ENCODE data around the gene CYTH4. TPM values are rescaled to one million over a fixed set of nuclear protein-coding genes. Genes with fewer than 3 reads are reported as not detected.
"Not testable (repeated sequence)": the region's sequence is repeated elsewhere in the genome, so short reads cannot be mapped to it uniquely, and the experiment has no call there.

Gene CYTH4
- total RNA-seq, 1 donor from 2014 or later, result 8.0 TPM

DNA sequence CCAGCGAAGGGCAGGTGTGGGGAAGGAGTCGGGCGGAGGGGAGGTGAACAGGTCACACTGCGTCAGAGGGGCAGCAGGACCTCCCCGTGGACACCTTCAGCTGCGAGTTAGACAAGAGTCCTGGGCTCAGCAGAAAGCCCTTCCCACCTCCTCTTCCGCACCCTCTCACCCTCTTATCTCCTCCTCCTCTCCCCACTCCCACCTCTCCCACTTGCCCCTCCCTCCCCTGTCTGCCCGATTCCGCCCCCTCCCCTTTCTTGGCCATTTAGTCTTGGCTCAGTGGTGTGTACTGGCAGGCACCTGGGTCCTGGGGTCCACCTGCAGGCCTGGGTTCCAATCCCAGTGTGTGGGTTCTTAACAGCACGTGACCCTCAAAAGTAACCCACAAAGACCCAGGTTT is 37.2 kb downstream of the CYTH4 start:
- no peak for DNase-seq (ENCODE audit: low spot score)
- intact Hi-C loops (cut with DNase I), result no loop called here

DNA sequence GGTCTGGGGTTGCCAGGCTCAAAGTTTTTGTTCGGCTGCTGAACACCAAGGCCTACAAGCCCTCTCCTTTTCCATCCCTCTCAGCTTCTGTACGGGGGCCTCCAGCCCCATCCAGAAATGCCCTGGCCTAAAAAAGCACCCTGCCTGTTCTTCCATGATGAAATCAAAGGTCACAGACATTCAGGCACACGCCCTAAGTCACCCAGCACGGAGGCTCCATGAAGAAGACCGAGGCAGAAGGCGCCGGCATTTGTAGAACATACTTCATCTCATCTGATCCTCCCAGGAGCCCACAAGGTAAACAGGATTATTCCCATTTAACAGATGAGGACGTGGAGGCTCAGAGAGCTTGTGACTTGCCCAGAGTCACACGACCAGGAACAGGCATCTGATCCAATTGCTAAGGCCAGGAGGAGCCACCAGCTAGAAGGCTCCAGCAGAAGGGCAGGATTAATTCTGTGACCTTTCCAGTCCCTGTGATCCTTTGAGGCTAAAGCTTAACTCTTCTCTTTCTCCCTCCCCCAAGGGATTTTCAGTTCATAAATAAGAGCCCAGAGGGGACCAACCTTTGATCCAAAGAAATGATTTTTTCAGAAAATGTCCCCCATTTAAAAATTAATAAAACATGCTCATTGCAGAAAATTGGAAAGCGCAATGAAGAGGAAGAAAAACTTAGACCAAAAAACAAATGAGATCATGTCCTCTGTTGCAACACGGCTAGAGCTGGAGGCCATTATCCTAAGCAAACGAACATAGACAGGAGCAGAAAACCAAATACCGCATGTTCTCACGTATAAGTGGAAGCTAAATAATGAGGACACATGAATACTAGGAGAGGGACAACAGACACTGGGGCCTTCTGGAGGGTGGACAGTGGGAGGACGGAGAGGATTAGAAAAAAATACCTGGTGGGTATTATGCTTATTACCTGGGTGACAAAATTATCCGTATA is 38.7 kb downstream of the CYTH4 start:
- no peak for DNase-seq (ENCODE audit: low spot score)
- intact Hi-C loops (cut with DNase I), result loop anchor here (10.0 kb wide), 1 partner anchor 264 kb away; the partner anchor contains the start of gene LGALS2

DNA sequence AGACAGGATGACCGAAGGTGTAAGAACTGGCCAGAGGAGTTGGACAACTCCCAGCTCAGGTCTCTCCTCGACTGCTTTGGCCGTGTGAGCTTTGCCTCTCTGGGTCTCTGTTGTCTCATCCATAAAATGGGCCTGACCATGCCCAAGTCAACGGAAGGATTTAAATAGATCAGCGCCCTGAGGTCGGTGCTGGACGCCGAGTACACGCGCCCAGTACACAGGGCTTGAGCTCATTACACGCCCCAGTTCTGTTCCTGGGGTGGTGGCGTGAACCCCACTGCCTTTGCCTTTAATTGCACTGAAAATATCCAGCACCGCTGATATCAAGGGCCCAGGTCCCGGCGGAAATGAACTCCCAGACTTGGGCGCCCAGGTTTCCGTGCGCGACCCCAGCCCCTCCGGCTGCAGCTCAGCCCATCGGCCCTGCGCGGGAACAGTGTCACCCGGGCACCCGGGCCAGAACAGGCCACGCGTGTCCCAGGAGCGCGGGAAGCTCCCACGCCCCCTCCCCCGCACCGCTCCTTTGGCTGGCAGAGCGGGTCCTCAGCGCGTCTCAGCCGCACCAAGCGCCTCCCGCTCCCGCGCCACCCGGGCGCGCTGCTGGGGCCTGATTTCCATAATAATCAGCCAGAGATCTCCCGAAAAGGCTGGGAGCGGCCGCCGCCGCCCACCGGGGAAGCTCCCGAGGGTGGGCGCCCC is 42.2 kb downstream of the CYTH4 start:
- intact Hi-C loops (cut with DNase I), result loop anchor here (10.0 kb wide), 1 partner anchor 260 kb away; the partner anchor contains the start of gene LGALS2

DNA sequence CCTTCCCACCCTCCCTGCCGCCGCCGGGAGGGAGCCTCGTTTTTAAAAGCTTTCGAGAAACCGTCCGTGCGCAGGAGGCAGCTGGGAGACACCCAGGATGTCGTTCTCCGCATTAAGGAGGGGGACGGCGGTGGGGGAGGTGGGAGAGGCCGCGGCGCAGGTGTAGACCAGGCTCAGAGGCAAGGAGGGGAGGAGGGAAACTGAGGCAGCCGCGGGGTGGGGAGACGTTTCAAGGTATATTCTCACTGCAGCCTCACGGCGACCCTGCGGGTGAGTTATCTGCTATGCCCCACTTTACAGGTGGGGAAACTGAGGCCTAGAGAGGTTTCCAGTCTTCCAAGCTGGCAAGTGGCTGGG is 42.7 kb downstream of the CYTH4 start:
- DNase-seq (ENCODE audit: low spot score), result no peak
- intact Hi-C loops (cut with DNase I), result loop anchor here (10.0 kb wide), 1 partner anchor 260 kb away; the partner anchor contains the start of gene LGALS2

More for the DNA sequence above, 42.2 kb downstream of the CYTH4 start:
- no peak for DNase-seq (ENCODE audit: low spot score)

DNA sequence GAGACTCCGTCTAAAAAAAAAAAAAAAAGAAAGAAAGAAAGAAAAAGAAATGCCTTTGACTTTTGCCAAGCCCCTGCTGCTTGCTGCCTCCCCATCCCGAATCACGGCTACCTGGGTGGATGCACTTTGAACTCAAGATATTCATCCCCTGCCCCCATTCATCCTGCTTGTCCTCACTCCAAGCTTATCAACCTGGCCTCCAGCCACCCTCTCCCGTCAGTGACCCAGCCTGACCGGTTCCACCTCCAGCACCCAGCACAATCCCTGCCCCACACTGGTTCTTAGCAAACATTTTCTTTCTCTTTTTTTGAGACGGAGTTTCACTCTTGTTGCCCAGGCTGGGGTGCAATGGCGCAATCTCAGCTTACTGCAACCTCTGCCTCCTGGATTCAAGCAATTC is 44.4 kb downstream of the CYTH4 start:
- intact Hi-C loops (cut with DNase I), result loop anchor here (10.0 kb wide), 1 partner anchor 258 kb away; the partner anchor contains the start of gene LGALS2
- no peak for DNase-seq (ENCODE audit: low spot score)

DNA sequence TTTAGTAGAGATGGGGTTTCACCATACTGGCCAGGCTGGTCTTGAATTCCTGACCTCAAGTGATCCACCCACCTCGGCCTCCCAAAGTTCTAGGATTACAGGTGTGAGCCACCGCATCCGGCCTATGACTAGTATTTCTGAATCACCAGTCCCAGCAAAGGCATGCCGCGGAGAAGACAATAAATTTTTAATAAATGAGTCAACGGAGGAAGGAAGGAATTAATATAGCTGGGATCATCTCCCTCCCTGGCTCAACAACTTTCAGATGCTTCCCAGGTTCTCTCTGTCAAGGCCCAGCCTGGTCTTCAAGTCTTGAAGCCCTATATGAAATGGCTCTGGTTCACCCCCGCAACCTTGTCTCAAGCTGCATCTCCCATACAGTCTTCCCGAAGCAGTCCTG is 45.7 kb downstream of the CYTH4 start:
- intact Hi-C loops (cut with DNase I), result loop anchor here (10.0 kb wide), 1 partner anchor 257 kb away; the partner anchor contains the start of gene LGALS2
- no peak for DNase-seq (ENCODE audit: low spot score)

DNA sequence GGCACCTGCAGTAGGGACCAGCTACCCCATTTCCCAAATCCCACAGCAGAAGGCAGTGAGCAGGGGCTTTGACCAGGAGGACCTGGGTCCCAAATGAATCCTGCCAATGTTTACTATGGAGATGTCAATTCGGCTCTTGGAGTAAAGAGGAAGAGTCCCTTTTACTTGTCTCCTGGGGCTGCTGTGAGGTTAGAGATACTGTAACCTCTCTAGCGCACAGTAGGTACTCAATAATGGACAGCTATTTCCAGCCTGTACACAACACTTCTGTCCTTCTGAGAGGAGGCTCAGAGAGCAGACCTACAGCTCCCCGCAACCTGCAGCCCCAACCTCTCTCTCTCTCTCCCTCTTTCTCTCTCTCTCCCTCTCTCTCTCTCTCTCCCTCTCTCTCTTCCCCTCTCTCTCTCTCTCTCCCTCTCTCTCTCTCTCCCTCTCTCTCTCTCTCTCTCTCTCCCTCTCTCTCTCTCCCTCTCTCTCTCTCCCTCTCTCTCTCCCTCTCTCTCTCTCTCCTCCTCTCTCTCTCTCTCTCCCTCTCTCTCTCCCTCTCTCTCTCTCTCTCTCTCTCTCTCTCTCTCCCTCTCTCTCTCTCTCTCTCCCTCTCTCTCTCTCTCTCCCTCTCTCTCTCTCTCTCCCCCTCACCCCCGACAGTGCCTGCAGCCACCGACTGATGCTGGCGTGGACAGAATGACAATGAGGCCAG is 46.4 kb downstream of the CYTH4 start:
- intact Hi-C loops (cut with DNase I), result loop anchor here (10.0 kb wide), 1 partner anchor 256 kb away; the partner anchor contains the start of gene LGALS2
- not testable (repeated sequence) for DNase-seq (ENCODE audit: low spot score)

DNA sequence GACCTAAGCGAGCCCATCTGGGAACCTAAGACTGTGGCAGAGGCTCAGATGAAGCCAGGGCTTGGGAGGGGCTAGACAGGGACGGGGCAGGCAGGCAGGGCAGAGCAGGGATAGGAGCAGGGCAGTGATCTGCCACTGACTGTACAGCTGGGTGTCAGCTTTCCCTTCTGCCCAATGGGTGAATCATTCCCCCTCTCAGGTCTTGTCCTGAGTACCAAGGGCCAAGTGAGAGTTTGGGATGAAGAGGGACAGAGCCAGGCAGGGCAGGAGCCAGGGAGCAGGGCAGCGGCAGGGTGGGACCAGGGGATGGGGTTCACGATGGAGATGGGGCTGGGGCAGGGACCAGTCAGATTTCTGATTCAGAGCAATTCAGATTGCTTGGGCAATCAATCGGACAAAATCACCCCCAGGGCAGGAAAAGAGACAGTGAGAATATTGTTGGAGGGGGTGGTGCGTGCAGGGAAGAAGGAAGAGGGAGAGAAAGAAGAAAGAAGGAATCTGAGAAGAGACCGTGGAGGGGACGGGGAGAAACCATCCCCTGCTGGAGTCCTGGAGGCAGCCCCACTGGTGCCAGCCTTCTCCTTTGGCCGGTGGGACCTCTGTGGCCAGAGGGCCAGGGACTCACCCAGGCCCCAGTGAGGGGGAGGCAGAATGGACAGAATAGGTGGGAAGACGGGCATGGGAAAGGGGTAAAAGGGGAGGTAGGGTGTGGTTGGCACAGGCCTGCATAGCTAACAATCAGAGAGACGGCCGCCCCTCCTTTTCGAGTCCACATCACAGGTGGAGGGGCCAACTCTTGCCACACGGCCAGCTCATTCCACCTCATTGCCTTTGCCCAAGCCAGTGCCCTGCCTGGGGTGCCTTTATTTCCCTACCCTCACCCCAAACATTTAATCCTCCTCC is 47.2 kb downstream of the CYTH4 start:
- DNase-seq (ENCODE audit: low spot score), result no peak
- intact Hi-C loops (cut with DNase I), result loop anchor here (10.0 kb wide), 1 partner anchor 255 kb away; the partner anchor contains the start of gene LGALS2

DNA sequence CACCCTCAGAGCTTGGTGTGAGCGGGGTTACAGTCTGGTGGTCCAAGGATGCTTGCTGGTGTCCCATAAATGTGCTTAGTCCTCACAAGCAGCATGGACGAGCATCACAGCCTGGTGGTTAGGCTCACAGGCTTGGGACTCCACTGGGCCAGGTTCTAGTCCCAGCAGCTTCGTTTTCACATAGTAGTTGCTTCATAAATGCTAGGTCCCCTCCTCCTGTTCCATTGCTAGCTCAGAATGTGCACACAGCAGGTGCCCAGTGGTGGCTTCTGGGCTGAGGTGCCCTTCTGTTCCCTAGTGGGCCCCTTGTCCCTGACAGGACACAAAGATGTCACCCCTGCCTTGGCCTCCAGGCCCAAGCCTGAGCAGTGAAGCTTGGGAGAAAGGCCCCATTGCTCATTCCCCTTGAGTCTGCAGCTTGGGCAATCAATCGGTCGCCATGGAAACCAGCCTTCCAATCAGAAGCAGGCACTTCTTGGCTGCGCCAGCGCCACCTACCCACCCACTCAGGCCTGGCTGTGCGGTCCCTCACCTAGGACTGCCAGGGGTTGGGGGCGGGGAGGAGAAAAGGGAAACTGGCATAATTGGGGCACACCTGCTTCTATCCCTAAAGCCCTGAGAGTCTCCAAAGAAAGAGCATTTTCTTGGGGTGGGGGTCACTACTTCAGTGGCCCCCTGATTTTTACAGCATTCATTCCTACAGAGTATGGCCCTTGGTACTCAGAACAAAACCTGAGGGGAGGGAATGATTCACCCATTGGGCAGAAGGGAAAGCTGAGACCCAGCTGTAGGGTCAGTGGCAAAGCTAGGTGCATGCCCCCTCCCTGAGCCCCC is 48.1 kb downstream of the CYTH4 start:
- intact Hi-C loops (cut with DNase I), result no loop called here
- DNase-seq (ENCODE audit: low spot score), result no peak

DNA sequence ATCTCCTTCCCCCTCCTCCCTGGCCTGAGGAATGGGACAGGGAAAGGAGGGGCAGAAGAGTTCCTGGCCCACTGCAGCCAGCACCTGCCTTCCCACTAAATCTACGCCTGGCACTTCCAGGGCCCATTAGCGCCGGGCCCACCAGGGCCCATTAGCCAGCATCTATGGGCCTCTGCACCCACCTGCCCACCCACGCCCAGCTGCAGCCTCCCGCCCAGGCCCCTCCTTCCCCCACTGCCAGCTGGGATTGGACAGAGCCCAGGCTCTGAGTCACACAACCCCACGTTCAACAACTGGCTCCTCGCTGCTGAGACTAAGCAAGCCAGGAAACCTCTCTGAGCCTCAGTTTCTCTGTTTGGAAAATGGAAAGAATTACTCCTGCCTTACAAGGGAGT is 48.7 kb downstream of the CYTH4 start:
- intact Hi-C loops (cut with DNase I), result no loop called here
- DNase-seq (ENCODE audit: low spot score), result no peak

DNA sequence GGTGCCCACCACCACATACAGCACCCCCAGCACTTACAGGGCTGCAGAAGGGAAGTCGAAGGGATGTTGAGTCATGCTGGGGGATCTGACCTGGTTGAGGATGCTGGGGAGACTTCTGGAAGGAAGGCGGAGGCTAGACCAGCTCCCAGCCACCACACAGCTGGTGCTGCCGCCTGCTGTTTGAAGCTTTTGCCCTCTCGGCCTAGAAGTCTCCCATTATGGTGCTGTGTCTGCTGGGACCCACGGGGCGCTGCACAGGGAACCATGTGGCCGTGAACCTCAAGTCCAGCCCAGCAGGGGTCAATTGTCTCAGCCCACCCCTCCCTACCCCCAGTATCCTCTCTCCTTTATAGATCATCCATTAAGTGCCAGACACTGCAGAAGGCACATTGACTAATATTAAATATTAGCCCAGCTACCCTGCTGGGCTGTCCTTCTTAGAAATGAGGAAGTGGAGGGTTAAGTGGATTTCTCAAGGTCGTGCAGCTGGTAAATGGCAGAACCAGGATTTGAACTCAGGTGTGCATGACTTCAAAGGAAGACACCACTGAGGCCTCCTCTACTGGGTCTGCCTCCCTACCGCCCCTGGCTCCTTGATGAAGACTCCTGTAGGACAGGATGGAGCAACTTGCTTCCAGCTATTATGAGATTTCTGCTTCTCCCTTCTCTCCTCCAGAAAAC is 49.7 kb downstream of the CYTH4 start:
- no peak for DNase-seq (ENCODE audit: low spot score)
- intact Hi-C loops (cut with DNase I), result no loop called here

DNA sequence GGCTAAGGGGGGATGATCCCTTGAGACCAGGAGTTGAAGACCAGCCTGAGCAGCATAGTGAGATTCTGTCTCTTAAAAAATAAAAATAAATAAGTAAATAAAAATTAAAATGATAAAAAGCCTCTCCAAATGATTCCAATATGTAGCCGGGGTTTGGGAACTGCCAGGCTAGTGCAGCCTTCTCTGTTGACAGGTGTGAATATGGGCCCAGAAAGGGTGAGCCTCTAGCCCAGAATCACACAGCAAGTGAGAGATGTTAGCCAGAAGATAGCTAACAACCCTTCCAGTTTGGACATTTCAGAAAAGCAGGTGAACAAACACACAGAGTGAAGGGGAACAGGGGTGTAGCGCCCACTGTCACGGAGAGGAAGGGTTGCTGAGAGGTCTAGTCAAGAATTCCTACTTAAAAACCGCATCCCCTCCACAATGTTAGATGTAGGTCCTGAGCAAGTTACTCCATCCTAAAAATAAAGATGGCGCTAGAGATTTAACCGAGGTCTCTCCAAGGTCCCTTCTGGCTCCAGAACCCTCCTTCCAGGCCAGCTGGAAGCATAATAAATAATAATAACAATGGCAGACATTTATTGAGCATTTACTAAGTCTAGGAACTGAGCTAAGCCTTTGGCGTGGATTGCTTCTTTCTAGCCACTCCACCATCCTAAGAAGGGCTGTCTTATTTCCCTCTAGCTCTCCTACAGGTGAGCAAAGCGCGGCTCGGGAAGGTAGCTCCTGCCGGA is 51.6 kb downstream of the CYTH4 start:
- intact Hi-C loops (cut with DNase I), result no loop called here
- no peak for DNase-seq (ENCODE audit: low spot score)

DNA sequence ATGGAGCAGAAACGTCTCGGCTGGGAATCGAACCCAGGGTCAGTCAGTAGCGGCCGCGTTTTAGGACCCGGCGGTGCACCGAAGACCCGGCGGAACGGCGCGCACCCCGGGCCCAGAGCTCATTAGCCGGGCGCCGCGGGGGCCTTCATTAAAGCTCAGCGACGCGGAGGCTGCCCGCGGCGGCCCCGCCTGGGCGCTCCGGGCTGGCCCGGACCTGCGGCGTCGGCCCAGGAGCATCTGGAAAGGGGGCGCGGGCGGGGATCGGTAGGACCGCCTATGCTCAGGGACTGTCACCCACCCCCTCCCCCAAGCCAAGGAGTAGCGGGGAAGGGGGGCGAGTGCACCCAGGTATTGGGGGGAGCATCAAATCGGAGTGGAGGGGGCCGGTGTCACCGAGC is 52.2 kb downstream of the CYTH4 start:
- no peak for DNase-seq (ENCODE audit: low spot score)
- intact Hi-C loops (cut with DNase I), result no loop called here

DNA sequence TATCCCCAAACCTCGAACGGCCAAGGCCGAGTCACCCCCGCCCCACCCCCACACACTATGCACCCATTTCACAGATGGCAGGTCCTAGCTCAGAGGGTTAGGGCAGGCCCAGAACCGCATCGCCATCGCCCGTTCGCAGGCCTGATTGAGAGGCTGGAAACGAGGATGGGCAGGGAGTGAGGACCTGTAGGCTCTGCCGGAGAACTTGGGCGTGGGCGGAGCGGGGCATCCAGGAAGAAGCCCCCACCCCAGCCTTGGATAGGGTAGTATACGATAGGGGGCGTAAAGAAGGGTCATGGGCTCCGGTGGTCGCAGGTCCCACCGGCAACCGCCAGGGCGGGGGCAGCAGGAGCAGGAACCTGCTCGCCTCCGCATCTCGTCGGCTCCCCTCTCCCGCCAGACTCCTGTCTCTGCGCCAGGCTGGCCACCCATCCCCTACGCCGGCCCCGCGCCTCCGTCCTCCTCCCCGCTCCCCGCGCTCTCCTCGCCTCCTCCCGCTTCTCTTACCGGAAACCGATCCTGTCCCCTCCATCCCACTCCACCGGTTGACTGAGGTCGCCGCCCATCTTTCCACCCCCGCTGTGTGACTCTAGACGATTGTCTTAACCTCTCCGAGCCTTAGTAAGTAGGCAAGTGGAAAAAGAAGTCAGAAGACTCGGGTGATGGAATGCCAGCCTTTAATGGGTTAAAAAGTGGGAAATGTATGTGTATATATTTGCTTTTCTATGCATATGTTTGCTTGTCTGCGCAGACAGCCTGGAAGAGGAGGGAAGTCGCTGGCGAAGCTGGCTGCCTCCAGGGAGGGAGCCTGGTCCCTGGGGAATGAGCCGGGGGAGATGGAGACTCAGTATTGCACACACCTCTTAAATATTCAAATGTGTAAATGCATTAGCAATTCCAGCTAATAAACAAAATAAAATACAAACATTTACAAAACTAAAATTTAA is 52.8 kb downstream of the CYTH4 start:
- no peak for DNase-seq (ENCODE audit: low spot score)
- intact Hi-C loops (cut with DNase I), result no loop called here

DNA sequence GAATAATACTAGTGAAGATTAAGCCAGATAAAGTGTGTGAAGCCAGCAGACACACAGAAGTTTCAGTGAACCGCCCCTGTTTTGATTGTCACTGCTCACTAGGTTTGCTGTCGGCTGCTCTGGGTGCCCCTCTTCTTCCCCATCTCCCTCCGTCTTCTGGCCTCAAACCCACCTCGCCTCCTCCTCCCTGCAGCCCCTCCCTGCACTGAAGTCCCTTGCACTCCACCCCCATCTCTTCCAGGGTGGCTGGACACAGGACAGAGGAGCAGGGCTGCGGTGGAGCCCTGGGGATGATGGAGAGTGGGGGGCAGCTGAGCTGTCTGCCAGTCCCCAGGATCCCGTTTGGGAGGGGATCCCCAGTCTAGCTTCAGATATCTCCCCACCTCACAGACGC is 53.5 kb downstream of the CYTH4 start:
- intact Hi-C loops (cut with DNase I), result no loop called here

DNA sequence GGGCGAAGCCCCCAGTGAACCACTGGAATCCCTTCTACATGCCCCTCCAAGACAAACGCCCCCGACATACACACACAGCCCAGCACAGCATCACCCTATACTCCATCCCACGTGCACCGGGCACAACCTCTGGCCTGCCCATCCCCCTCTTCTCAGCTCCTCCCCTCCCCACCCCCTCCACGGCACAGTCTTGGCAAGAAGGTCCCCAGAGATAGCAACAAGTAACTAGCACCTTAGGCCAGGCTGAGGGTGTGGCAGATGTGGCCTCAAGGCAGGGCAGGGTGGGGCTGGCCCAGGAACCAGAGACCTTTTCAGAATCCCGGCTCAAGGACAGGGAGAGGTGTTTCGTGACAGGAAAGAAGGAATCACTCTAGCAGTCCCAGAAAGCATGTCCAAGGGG is 54.3 kb downstream of the CYTH4 start:
- no peak for DNase-seq (ENCODE audit: low spot score)
- intact Hi-C loops (cut with DNase I), result no loop called here

More for the DNA sequence above, 53.5 kb downstream of the CYTH4 start:
- no peak for DNase-seq (ENCODE audit: low spot score)
